Mesenchymal stem cell (in vitro differentiated cells and primary cell): ENCODE results near the gene CEP192.
A peak's percentile ranks its signal among the peaks of the same experiment; 100 is the strongest.

Experiments used
- DNase-seq: peaks from one replicate; pipeline ENCODE4 v3.0.0-alpha.2; 2013
- H2AFZ ChIP-seq: one replicate; pipeline ENCODE4 v1.6.1; 2013; ENCODE audit warnings: low read depth, mild to moderate bottlenecking, control low read depth, inconsistent platforms, low read length, moderate library complexity
- H2AK5ac ChIP-seq: 2 replicates; pipeline ENCODE4 v1.6.1; 2013; ENCODE audit warnings: low read length, moderate library complexity, mild to moderate bottlenecking, inconsistent platforms; ENCODE audit not compliant: severe bottlenecking
- H2BK120ac ChIP-seq: one replicate; pipeline ENCODE4 v1.6.1; 2013; ENCODE audit warnings: low read depth, mild to moderate bottlenecking, inconsistent platforms, low read length, moderate library complexity
- H2BK12ac ChIP-seq, 2 experiments: one replicate each; pipeline ENCODE4 v1.6.1; 2013; ENCODE audit warnings: inconsistent platforms in 2 of 2, low read length in 2 of 2, mild to moderate bottlenecking in 2 of 2, moderate library complexity in 2 of 2, control low read depth in 1 of 2
- H2BK15ac ChIP-seq: one replicate; pipeline ENCODE4 v1.6.1; 2013; ENCODE audit warnings: mild to moderate bottlenecking, low read depth, inconsistent platforms; ENCODE audit not compliant: poor library complexity, severe bottlenecking
- H2BK5ac ChIP-seq: 2 replicates; pipeline ENCODE4 v1.6.1; 2013; ENCODE audit warnings: low read depth, mild to moderate bottlenecking, low read length, control low read depth, inconsistent platforms; ENCODE audit not compliant: poor library complexity, severe bottlenecking
- H3K14ac ChIP-seq, 2 experiments: one replicate each; pipeline ENCODE4 v1.6.1; 2013; ENCODE audit warnings: inconsistent platforms in 2 of 2, low read length in 2 of 2, control low read depth in 1 of 2, mild to moderate bottlenecking in 1 of 2, moderate library complexity in 1 of 2
- H3K18ac ChIP-seq, 2 experiments: one replicate each; pipeline ENCODE4 v1.6.1; 2013; ENCODE audit warnings: inconsistent platforms in 2 of 2, low read length in 2 of 2, control low read depth in 1 of 2, low read depth in 1 of 2, mild to moderate bottlenecking in 1 of 2
- H3K23ac ChIP-seq, 2 experiments: one replicate each; pipeline ENCODE4 v1.6.1; 2013; ENCODE audit warnings: inconsistent platforms in 2 of 2, low read length in 2 of 2, mild to moderate bottlenecking in 2 of 2, moderate library complexity in 2 of 2, control low read depth in 1 of 2
- H3K27ac ChIP-seq: 2 replicates; pipeline ENCODE4 v1.5.1; 2013; ENCODE audit warnings: mild to moderate bottlenecking, moderate library complexity, low read length, control low read depth, inconsistent platforms; ENCODE audit not compliant: poor library complexity, severe bottlenecking
- H3K27me3 ChIP-seq, 2 experiments: 2 replicates each; pipeline versions ENCODE4 v1.6.1 to v1.7.0; 2013; ENCODE audit warnings: low read length in 2 of 2, mild to moderate bottlenecking in 2 of 2, moderate library complexity in 2 of 2, control low read depth in 1 of 2, inconsistent platforms in 1 of 2; ENCODE audit not compliant: control insufficient read depth in 1 of 2, insufficient read depth in 1 of 2
- H3K36me3 ChIP-seq, 2 experiments: 2 replicates each; pipeline versions ENCODE4 v1.6.1 to v1.7.0; 2013; ENCODE audit warnings: low read length in 2 of 2, control low read depth in 1 of 2, inconsistent platforms in 1 of 2, low read depth in 1 of 2, mild to moderate bottlenecking in 1 of 2; ENCODE audit not compliant: insufficient read depth in 2 of 2, control insufficient read depth in 1 of 2
- H3K4ac ChIP-seq, 2 experiments: one replicate each; pipeline ENCODE4 v1.6.1; 2013; ENCODE audit warnings: inconsistent platforms in 2 of 2, low read length in 2 of 2, mild to moderate bottlenecking in 2 of 2, moderate library complexity in 2 of 2, control low read depth in 1 of 2, low read depth in 1 of 2
- H3K4me1 ChIP-seq: 2 replicates; pipeline ENCODE4 v1.6.1; 2013; ENCODE audit warnings: low read depth, low read length, control low read depth; ENCODE audit not compliant: control insufficient read depth, insufficient read depth
- H3K4me2 ChIP-seq: 2 replicates; pipeline ENCODE4 v1.6.1; 2013; ENCODE audit warnings: low read length, mild to moderate bottlenecking, inconsistent platforms; ENCODE audit not compliant: poor library complexity, severe bottlenecking
- H3K4me3 ChIP-seq, 2 experiments: 2 replicates each; pipeline versions ENCODE4 v1.5.1 to v1.7.0; 2013; ENCODE audit warnings: low read length in 2 of 2, mild to moderate bottlenecking in 2 of 2, control low read depth in 1 of 2, low read depth in 1 of 2; ENCODE audit not compliant: insufficient read depth in 1 of 2
- H3K79me1 ChIP-seq: replicated peaks from 2 replicates; pipeline ENCODE4 v1.6.1; 2013; ENCODE audit warnings: mild to moderate bottlenecking, control low read depth, low read length, inconsistent platforms; ENCODE audit not compliant: poor library complexity, severe bottlenecking
- H3K9ac ChIP-seq: 2 replicates; pipeline ENCODE4 v1.7.0; 2013; ENCODE audit warnings: mild to moderate bottlenecking, low read length, moderate library complexity
- H3K9me3 ChIP-seq: 2 replicates; pipeline ENCODE4 v1.7.0; 2013; ENCODE audit warnings: mild to moderate bottlenecking, low read length; ENCODE audit not compliant: control insufficient read depth
- H4K8ac ChIP-seq: one replicate; pipeline ENCODE4 v1.6.1; 2013; ENCODE audit warnings: inconsistent platforms, mild to moderate bottlenecking, low read length, moderate library complexity
- H4K91ac ChIP-seq: one replicate; pipeline ENCODE4 v1.6.1; 2013; ENCODE audit warnings: mild to moderate bottlenecking, low read length, inconsistent platforms
- WGBS: methylation state at CpG from one replicate; pipeline ENCODE4 v1.1.7; 2013; ENCODE audit warnings: mixed read lengths; 5-methylcytosine and 5-hydroxymethylcytosine counted together

CEP192 gene

DNA sequence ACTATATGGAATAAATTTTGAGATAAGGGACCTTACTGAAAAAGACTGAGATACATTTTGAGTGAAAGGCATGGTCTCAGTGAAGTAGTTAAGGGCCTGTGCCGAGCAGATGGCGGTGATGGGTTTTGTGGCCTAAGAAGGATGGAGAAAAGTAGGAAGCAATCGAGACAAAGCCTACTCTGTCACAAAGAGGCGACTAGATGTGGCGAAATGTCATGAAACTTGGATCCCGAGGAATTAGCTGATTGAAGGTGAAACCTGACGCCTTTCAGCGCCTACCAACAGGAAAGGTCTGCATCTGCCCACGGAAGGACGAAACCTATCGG, 558 bp upstream of the CEP192 start:
- Histone ChIP-seq H3K79me1 (peaks cover 4% of the 10 kb centered on the region), H3K4ac (no peak overlapping the region), H2AK5ac (no peak overlapping the region), H3K14ac (no peak overlapping the region), H3K4me2 (peak overlapping the region; percentile 83), H3K36me3 (peaks cover 0 to 10% of the 10 kb centered on the region in 2 experiments), H2BK120ac (no peak overlapping the region), H2BK5ac (no peak overlapping the region), H2BK12ac (no peak overlapping the region), H3K9ac (peak overlapping the region; percentile 96), H4K8ac (peak overlapping the region; percentile 89), H3K27ac (peak overlapping the region; percentile 72), H3K23ac (no peak overlapping the region), H3K4me3 (peak overlapping the region; percentile 67 to 95), H2BK15ac (peak overlapping the region; percentile 44), H3K18ac (peak overlapping the region in 1 of 2 experiments; percentile 37), H2AFZ (peak overlapping the region; percentile 87), H3K4me1 (peaks cover 9% of the 10 kb centered on the region), H4K91ac (no peak overlapping the region), H3K9me3 (no peaks in the 10 kb centered on the region), H3K27me3 (no peaks in the 10 kb centered on the region)
- no peak for DNase-seq
- WGBS: 6% methylated on average over 11 of the region's 11 CpGs

DNA sequence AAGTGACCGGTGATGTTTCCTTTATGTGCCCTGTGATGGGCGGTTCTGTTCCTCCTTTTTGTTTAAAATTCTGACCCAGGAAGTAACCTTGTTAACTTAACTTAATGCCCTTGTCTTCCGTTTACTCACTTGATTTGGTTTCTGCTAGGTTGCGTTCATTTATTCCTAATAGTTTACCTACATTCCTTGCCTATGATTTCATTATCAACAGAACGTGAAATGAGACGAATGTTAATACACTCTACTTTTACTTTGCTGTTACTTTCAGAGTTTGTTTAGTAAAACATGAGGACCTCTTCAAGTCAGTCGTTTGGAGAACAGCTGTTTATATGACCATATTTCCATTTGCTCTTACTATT, 638 bp downstream of the CEP192 start:
- Histone ChIP-seq H2BK120ac (no peak overlapping the region), H3K36me3 (peaks cover 0 to 3% of the 10 kb centered on the region in 2 experiments), H3K9me3 (no peaks in the 10 kb centered on the region), H3K4me3 (peak overlapping the region; percentile 95 to 97), H3K27me3 (no peaks in the 10 kb centered on the region), H3K79me1 (peaks cover 6% of the 10 kb centered on the region), H3K9ac (peak overlapping the region; percentile 96), H3K4me2 (peak overlapping the region; percentile 73), H2AFZ (no peak overlapping the region), H2BK12ac (no peak overlapping the region), H3K4me1 (peaks cover 10% of the 10 kb centered on the region), H2BK15ac (no peak overlapping the region), H2BK5ac (no peak overlapping the region), H3K23ac (no peak overlapping the region), H3K4ac (peak overlapping the region in 1 of 2 experiments; percentile 54), H2AK5ac (no peak overlapping the region), H3K14ac (no peak overlapping the region), H4K8ac (peak overlapping the region; percentile 45), H4K91ac (no peak overlapping the region), H3K18ac (peak overlapping the region in 1 of 2 experiments; percentile 100), H3K27ac (peak overlapping the region; percentile 87)
- DNase-seq: no peak
- WGBS: 0% methylated on average over 3 of the region's 7 CpGs

DNA sequence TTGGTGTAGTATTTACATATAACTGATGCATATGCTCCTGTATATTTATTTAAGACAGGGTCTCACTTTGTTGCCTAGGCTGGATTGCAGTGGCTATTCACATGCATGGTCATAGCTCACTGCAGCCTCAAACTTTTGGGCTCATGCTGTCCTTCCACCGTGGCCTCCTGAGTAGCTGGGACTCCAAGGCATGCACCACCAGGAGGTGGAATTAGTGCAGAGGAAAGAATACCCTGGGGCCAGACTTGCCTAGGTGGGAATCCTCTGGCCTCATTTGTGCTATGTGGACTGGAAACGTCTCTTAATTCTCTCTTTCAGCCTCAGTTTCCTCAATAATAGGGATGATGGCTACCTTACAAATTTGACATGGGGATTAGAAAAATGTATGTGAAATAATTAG, 2.3 kb downstream of the CEP192 start:
- Histone ChIP-seq H3K36me3 (no peaks in the 10 kb centered on the region), H2BK15ac (no peak overlapping the region), H3K4ac (no peak overlapping the region), H3K18ac (no peak overlapping the region), H3K9me3 (no peaks in the 10 kb centered on the region), H3K27me3 (no peaks in the 10 kb centered on the region), H3K4me1 (peaks cover 10% of the 10 kb centered on the region), H3K4me3 (peak overlapping the region in 1 of 2 experiments; percentile 95), H2AK5ac (no peak overlapping the region), H3K23ac (peak overlapping the region in 1 of 2 experiments; percentile 5), H2BK5ac (no peak overlapping the region), H2BK12ac (no peak overlapping the region), H4K91ac (no peak overlapping the region), H3K4me2 (no peak overlapping the region), H2BK120ac (no peak overlapping the region), H3K14ac (no peak overlapping the region), H4K8ac (no peak overlapping the region), H2AFZ (no peak overlapping the region), H3K9ac (no peak overlapping the region), H3K79me1 (peaks cover 6% of the 10 kb centered on the region), H3K27ac (no peak overlapping the region)
- WGBS: 75% methylated on average over 1 of the region's 2 CpGs
- DNase-seq: no peak

DNA sequence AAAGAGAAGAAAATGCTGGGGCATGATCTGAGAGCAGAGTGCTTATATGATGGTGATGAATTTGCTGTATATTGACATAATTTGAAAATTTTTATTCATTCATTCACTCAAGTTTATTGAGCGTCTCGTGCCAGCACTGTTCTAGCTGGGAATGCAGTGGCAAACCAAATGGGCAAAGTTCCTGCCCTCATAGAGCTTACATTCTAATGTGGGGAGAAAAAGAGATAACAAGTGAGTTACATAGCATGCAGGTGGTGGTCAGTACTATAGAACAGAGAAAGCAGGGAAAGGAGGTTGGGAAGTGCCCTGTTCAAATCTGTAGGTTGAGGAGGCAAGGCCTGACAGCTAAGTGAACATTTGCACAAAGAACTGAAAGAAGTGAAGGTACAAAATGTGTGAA, 4.3 kb downstream of the CEP192 start:
- Histone ChIP-seq H3K14ac (no peak overlapping the region), H3K79me1 (peaks cover 10% of the 10 kb centered on the region), H2AFZ (no peak overlapping the region), H3K23ac (no peak overlapping the region), H2BK15ac (no peak overlapping the region), H3K4ac (no peak overlapping the region), H3K9ac (no peak overlapping the region), H2BK5ac (no peak overlapping the region), H3K27me3 (no peaks in the 10 kb centered on the region), H4K8ac (no peak overlapping the region), H3K4me3 (no peak overlapping the region), H3K27ac (no peak overlapping the region), H3K4me1 (peaks cover 6% of the 10 kb centered on the region), H3K4me2 (no peak overlapping the region), H4K91ac (no peak overlapping the region), H3K36me3 (peaks cover 0 to 6% of the 10 kb centered on the region in 2 experiments), H3K9me3 (no peaks in the 10 kb centered on the region), H2BK12ac (peak overlapping the region in 1 of 2 experiments; percentile 49), H2BK120ac (no peak overlapping the region), H3K18ac (no peak overlapping the region), H2AK5ac (no peak overlapping the region)
- 100% methylated on average over 2 of the region's 2 CpGs for WGBS
- no peak for DNase-seq
